ENCODE data around the gene PPARA.

PPARA gene

DNA sequence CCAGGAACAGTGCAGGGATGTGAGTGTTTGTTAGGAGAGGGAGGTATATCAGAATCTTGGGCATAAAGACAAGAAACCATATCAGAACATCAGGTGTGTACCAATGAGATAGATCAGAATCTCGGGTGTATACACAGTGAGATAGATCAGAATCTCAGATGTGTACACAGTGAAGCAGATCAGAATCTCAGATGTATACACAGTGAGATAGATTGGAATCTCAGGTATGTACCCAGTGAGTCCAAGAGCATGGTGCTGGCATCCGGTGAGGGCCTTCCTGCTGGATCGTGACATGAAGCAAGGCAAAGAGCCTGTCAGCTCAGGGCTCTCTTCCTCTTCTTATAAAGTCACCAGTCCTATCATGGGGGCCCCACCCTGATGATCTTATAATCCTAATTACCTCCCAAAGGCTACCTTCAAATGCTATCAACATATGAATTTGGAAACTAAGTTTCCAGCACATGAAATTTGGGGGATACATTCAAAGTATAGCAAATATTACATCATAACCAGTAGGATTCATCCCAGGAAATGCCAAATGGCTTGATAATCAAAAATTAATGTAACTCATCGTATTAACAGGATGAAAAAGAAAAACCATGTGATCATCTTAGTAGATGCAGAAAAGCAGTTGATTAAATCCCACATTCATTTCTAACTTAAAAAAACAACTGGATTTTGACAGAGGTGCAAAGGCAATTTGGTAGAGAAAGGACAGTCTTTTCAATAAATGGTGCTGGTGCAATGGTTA lies 28.6 kb downstream of the PPARA start:
- H3K4me2 ChIP-seq (ENCODE audit: low read length): no peak overlapping the region
- no peaks in the 10 kb centered on the region for H3K9me2 ChIP-seq (ENCODE audit: low read depth, low read length)
- H3K9me3 ChIP-seq (ENCODE audit: low read length): peaks cover 21% of the 10 kb centered on the region
- no peak overlapping the region for H3K27ac ChIP-seq (ENCODE audit: low read depth, low read length, poor library complexity, severe bottlenecking)
- no peaks in the 10 kb centered on the region for H3K4me1 ChIP-seq (ENCODE audit: insufficient read depth, low read length, severe bottlenecking)
- no peak overlapping the region for H3K4me3 ChIP-seq (ENCODE audit: low read depth, low read length, poor library complexity, severe bottlenecking)
- H3K36me3 ChIP-seq (ENCODE audit: insufficient read depth, low read length): peaks cover 22% of the 10 kb centered on the region
- TF ChIP-seq, protein P1, sequence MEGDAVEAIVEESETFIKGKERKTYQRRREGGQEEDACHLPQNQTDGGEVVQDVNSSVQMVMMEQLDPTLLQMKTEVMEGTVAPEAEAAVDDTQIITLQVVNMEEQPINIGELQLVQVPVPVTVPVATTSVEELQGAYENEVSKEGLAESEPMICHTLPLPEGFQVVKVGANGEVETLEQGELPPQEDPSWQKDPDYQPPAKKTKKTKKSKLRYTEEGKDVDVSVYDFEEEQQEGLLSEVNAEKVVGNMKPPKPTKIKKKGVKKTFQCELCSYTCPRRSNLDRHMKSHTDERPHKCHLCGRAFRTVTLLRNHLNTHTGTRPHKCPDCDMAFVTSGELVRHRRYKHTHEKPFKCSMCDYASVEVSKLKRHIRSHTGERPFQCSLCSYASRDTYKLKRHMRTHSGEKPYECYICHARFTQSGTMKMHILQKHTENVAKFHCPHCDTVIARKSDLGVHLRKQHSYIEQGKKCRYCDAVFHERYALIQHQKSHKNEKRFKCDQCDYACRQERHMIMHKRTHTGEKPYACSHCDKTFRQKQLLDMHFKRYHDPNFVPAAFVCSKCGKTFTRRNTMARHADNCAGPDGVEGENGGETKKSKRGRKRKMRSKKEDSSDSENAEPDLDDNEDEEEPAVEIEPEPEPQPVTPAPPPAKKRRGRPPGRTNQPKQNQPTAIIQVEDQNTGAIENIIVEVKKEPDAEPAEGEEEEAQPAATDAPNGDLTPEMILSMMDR (IDR thresholded peaks at IDR 0.05; ENCODE audit: low read length): no peak
- TF ChIP-seq EZH2 (IDR thresholded peaks at IDR 0.05; ENCODE audit: borderline replicate concordance, low read length): no peak
- no peaks in the 10 kb centered on the region for H3K79me2 ChIP-seq (ENCODE audit: insufficient read depth, low read length)
- no peak overlapping the region for H3K9ac ChIP-seq (ENCODE audit: low read length)
- no peaks in the 10 kb centered on the region for H4K20me1 ChIP-seq (ENCODE audit: insufficient read depth, low read length)
- H2AFZ ChIP-seq (ENCODE audit: low read length): no peak overlapping the region
- no peaks in the 10 kb centered on the region for H3F3A ChIP-seq (ENCODE audit: insufficient read depth, low read length)
- no peaks in the 10 kb centered on the region for H3K27me3 ChIP-seq (ENCODE audit: insufficient read depth, low read length)

DNA sequence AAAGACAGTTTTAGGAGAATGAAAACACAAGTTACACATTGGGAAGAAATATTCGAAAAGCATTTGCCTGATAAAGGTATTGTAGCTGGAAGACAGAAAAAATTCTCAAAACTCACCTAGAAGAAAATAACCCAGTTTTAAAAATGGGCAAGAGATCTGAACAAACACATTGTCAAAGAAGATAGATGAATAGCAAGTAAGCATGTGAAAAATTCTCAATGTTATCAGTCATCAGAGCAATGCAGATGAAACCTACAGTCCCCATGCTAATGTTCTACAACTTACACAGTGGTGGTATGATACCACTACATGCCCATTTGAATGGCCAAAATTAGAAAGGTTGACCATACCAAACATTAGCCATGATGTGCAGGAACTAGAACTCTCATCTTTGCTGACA lies 29.4 kb downstream of the PPARA start:
- H3K27ac ChIP-seq (ENCODE audit: low read depth, low read length, poor library complexity, severe bottlenecking): no peak overlapping the region

DNA sequence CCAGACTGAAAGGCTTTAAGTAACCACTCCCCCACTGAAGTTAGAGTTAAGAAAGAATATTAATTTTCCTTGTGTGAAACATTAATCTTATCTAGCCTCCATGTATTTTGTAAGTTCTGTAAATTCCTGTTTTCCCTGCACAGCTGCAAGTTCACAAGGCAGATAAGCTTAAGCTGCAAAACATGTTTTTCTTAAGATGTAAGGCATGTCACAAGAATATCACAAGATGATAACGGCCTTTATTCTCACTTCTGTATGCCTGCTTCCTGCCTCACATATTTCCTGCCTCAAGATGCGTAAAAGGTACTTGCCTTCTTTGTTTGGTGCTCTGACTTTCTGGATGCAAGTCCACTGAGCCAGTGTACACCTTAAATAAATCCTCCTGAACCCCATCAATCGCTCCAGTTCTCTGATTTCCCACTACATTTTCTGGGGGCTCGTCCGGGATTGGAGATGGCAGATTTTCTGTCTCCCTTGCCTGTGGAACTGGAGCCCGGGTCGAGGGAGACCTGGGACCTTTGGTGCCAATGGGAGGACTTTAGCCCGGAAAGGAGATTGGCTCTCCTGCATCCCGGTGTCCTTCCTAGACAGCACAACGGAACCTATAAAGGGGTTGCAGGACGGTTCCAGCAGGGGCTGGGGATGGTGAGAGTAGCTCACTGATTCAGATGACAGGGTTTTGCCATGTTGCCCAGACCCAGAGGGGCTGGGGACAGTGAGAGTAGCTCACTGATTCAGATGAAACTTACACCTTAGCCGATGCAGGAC lies 30.2 kb downstream of the PPARA start:
- H3F3A ChIP-seq (ENCODE audit: insufficient read depth, low read length): no peaks in the 10 kb centered on the region
- no peak overlapping the region for H3K4me3 ChIP-seq (ENCODE audit: low read depth, low read length, poor library complexity, severe bottlenecking)
- no peaks in the 10 kb centered on the region for H3K27me3 ChIP-seq (ENCODE audit: insufficient read depth, low read length)
- no peaks in the 10 kb centered on the region for H4K20me1 ChIP-seq (ENCODE audit: insufficient read depth, low read length)
- H2AFZ ChIP-seq (ENCODE audit: low read length): no peak overlapping the region
- peaks cover 21% of the 10 kb centered on the region for H3K9me3 ChIP-seq (ENCODE audit: low read length)
- TF ChIP-seq, protein P1 (IDR thresholded peaks at IDR 0.05; ENCODE audit: low read length): no peak
- no peak for TF ChIP-seq EZH2 (IDR thresholded peaks at IDR 0.05; ENCODE audit: borderline replicate concordance, low read length)
- H3K4me1 ChIP-seq (ENCODE audit: insufficient read depth, low read length, severe bottlenecking): no peaks in the 10 kb centered on the region
- no peak overlapping the region for H3K4me2 ChIP-seq (ENCODE audit: low read length)
- H3K36me3 ChIP-seq (ENCODE audit: insufficient read depth, low read length): peaks cover 22% of the 10 kb centered on the region
- H3K9me2 ChIP-seq (ENCODE audit: low read depth, low read length): no peaks in the 10 kb centered on the region
- no peak overlapping the region for H3K27ac ChIP-seq (ENCODE audit: low read depth, low read length, poor library complexity, severe bottlenecking)
- H3K9ac ChIP-seq (ENCODE audit: low read length): no peak overlapping the region
- no peaks in the 10 kb centered on the region for H3K79me2 ChIP-seq (ENCODE audit: insufficient read depth, low read length)

More for the DNA sequence above, 29.4 kb downstream of the PPARA start:
- no peak overlapping the region for H3K4me2 ChIP-seq (ENCODE audit: low read length)
- no peaks in the 10 kb centered on the region for H3K9me2 ChIP-seq (ENCODE audit: low read depth, low read length)
- H3K27me3 ChIP-seq (ENCODE audit: insufficient read depth, low read length): no peaks in the 10 kb centered on the region
- H3K4me1 ChIP-seq (ENCODE audit: insufficient read depth, low read length, severe bottlenecking): no peaks in the 10 kb centered on the region
- H3F3A ChIP-seq (ENCODE audit: insufficient read depth, low read length): no peaks in the 10 kb centered on the region
- peaks cover 21% of the 10 kb centered on the region for H3K9me3 ChIP-seq (ENCODE audit: low read length)
- peaks cover 22% of the 10 kb centered on the region for H3K36me3 ChIP-seq (ENCODE audit: insufficient read depth, low read length)
- no peak overlapping the region for H2AFZ ChIP-seq (ENCODE audit: low read length)
- no peak overlapping the region for H3K9ac ChIP-seq (ENCODE audit: low read length)
- TF ChIP-seq EZH2 (IDR thresholded peaks at IDR 0.05; ENCODE audit: borderline replicate concordance, low read length): no peak
- H4K20me1 ChIP-seq (ENCODE audit: insufficient read depth, low read length): no peaks in the 10 kb centered on the region
- H3K79me2 ChIP-seq (ENCODE audit: insufficient read depth, low read length): no peaks in the 10 kb centered on the region
- H3K4me3 ChIP-seq (ENCODE audit: low read depth, low read length, poor library complexity, severe bottlenecking): no peak overlapping the region

Measured in OCI-LY1 (cell line).